HEK293T (cell line): ENCODE measurements around the gene DCAF5.

ENCODE experiments used
- CTCF ChIA-PET: fragments of 350-600 bp; formaldehyde crosslinking; extraction: SDS; loops from one replicate; lab custom pipeline; 2021; ENCODE audit warnings: antibody characterized with exemption, inconsistent platforms; lab: Yijun Ruan, JAX
- POLR2A ChIA-PET: fragments of 350-600 bp; formaldehyde crosslinking; extraction: SDS; loops from one replicate; lab custom pipeline; 2020; ENCODE audit warnings: antibody characterized with exemption, inconsistent platforms; lab: Yijun Ruan, JAX
- DNase-seq: peaks from one replicate; pipeline ENCODE4 v3.0.0; 2012; ENCODE audit warnings: mixed read lengths; ENCODE audit errors: extremely low spot score
- ARNT ChIP-seq: fragments of 450-650 bp; IDR thresholded peaks from 2 replicates; pipeline ENCODE4 v1.6.1; 2017; ENCODE audit warnings: mild to moderate bottlenecking
- BHLHE40 ChIP-seq: fragments of 450-650 bp; IDR thresholded peaks from 2 replicates; pipeline ENCODE4 v1.6.1; 2016; ENCODE audit warnings: mild to moderate bottlenecking, moderate library complexity, borderline replicate concordance
- CTBP1 ChIP-seq: fragments of 450-650 bp; IDR thresholded peaks from 2 replicates; pipeline ENCODE4 v1.6.1; 2016; ENCODE audit warnings: borderline replicate concordance
- ELF4 ChIP-seq: fragments of 450-650 bp; IDR thresholded peaks from 2 replicates; pipeline ENCODE4 v1.6.1; 2017; ENCODE audit warnings: antibody characterized with exemption
- FOXA1 ChIP-seq: fragments of 450-650 bp; IDR thresholded peaks from 2 replicates; pipeline ENCODE4 v1.6.1; 2016; ENCODE audit warnings: mild to moderate bottlenecking
- FOXK2 ChIP-seq: fragments of 450-650 bp; IDR thresholded peaks from 2 replicates; pipeline ENCODE4 v1.6.1; 2016; ENCODE audit warnings: mild to moderate bottlenecking
- FOXM1 ChIP-seq: fragments of 450-650 bp; IDR thresholded peaks from 2 replicates; pipeline ENCODE4 v1.6.1; 2017; ENCODE audit warnings: mild to moderate bottlenecking, borderline replicate concordance
- HDGF ChIP-seq: fragments of 450-650 bp; IDR thresholded peaks from 2 replicates; pipeline ENCODE4 v1.6.1; 2017; ENCODE audit warnings: antibody characterized with exemption, borderline replicate concordance
- L3MBTL2 ChIP-seq: fragments of 450-650 bp; conservative IDR thresholded peaks from 2 replicates; pipeline ENCODE4 v1.6.1; 2016; ENCODE audit warnings: mild to moderate bottlenecking
- LEF1 ChIP-seq: fragments of 450-650 bp; IDR thresholded peaks from 2 replicates; pipeline ENCODE4 v1.6.1; 2017; ENCODE audit warnings: mild to moderate bottlenecking, borderline replicate concordance
- NFRKB ChIP-seq: fragments of 450-650 bp; IDR thresholded peaks from 2 replicates; pipeline ENCODE4 v1.6.1; 2016; ENCODE audit warnings: mild to moderate bottlenecking, moderate library complexity
- SP1 ChIP-seq: fragments of 450-650 bp; IDR thresholded peaks from 2 replicates; pipeline ENCODE4 v1.6.1; 2017
- SUZ12 ChIP-seq: fragments of 450-650 bp; IDR thresholded peaks from 2 replicates; pipeline ENCODE4 v1.6.1; 2016; ENCODE audit warnings: mild to moderate bottlenecking
- TARDBP ChIP-seq: fragments of 450-650 bp; IDR thresholded peaks from 2 replicates; pipeline ENCODE4 v1.6.1; 2016
- ZNF384 ChIP-seq: fragments of 450-650 bp; IDR thresholded peaks from 2 replicates; pipeline ENCODE4 v1.6.1; 2016
- TF ChIP-seq, protein P1 (sequence below): fragments of 450-650 bp; IDR thresholded peaks from 2 replicates; pipeline ENCODE4 v1.6.1; 2016

Gene DCAF5

DNA sequence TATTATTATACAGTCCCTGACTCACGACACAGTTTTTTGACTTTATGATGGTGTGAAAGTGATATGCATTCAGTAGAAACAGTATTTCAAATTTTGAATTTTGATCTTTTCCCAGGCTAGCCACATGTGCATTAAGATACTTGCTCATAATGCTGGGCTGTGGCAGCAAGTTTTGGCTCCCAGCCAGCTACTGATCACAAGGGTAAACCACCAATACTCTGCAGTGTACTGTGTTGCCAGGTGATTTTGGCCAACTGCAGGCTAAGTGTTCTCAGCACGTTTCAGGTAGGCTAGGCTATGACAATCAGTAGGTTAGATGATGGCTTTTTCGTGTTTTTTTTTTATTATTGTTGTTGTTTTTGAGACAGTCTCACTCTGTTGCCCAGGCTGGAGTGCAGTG is 104.5 kb downstream of the DCAF5 start:
- POLR2A ChIA-PET, result no interaction called here
- DNase-seq, result no peak

DNA sequence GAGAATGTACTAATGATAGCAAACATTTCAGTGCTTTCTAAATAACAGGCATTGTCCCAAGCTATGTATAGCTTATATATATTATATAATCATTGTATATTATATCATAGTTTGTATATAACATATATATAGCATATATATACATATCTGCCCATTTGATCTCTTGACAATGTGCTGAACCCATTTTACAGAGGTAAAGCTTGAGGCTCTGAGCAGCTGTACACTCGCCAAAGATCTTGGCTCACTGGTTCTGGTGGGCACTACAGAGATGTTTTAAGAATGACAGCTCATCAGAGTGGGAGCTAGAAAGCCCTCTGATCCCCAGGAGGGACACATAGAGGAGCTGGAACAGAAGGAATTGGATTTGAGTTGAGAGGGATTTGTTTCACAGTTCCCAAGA is 105.7 kb downstream of the DCAF5 start:
- ChIA-PET POLR2A (no interaction called here), CTCF (no interaction called here)
- TF ChIP-seq HDGF, result no peak
- TF ChIP-seq NFRKB, result no peak
- no peak for DNase-seq

More for the DNA sequence above, 104.5 kb downstream of the DCAF5 start:
- TF ChIP-seq HDGF (no peak), ZNF384 (no peak), NFRKB (no peak), CTBP1 (no peak), TARDBP (no peak), FOXM1 (no peak), SUZ12 (no peak), BHLHE40 (no peak), FOXA1 (no peak)
- TF ChIP-seq, protein P1, sequence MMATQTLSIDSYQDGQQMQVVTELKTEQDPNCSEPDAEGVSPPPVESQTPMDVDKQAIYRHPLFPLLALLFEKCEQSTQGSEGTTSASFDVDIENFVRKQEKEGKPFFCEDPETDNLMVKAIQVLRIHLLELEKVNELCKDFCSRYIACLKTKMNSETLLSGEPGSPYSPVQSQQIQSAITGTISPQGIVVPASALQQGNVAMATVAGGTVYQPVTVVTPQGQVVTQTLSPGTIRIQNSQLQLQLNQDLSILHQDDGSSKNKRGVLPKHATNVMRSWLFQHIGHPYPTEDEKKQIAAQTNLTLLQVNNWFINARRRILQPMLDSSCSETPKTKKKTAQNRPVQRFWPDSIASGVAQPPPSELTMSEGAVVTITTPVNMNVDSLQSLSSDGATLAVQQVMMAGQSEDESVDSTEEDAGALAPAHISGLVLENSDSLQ, result no peak
- CTCF ChIA-PET, result interaction anchor here (0.6 to 1.3 kb wide), 3 partner anchors 99 to 253 kb away, joined by 3 to 6 read pairs (median 3); no protein-coding TSS in a partner anchor

DNA sequence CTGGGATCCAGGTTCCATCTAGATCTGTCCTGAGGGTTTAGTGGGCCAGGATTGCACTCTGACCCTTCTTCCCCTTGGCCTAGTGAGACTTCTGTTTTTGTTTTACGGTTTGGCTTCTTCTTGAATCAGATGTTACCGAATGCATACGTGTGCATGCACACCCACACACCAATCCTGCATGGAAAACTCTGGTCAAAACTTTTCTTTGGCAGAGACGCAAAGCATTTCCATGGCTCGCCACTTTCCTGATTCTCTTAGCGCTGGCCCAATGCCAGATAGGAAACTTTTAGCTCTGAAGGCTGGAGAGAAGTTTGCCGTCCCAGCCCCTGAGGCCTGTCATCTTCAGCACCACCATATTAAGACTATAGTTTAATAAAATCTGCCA is 106.5 kb downstream of the DCAF5 start:
- ChIA-PET CTCF (no interaction called here), POLR2A (no interaction called here)
- no peak for DNase-seq

DNA sequence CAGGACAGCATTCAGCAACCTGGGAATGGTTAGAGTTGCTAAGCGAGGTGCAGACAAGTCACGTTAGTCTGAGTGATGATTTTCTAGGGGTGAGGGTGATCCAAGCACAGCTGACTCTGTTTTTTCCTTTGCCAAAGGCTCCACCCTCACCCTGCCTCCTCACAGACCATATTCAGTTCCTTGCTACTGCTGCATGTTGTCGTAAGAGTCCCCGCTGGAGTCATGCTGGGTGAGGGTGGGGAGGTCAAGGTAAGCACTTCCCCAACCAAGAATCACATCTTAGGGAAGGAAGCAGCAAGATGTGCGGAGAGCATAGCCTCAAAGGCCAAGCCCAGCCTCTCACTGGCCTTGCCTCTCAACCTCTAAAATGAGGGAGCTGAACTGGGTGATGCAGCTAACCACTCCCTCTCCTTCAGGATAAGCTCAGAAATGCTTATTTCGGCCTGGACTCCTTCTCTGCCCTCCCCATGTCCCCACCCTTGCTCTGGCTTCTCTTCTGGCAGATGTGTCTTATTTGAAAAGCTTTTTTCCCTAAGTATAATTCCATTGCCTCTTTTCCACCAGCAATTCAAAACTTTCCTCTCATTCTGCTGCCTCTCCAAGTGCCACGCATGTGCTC is 107.0 kb downstream of the DCAF5 start:
- TF ChIP-seq L3MBTL2 (no peak), FOXA1 (no peak), ARNT (no peak), ELF4 (no peak), HDGF (no peak), BHLHE40 (no peak), CTBP1 (no peak), LEF1 (no peak), NFRKB (no peak), ZNF384 (no peak), SUZ12 (no peak)
- TF ChIP-seq, protein P1, result no peak
- POLR2A ChIA-PET, result no interaction called here
- no peak for DNase-seq
- CTCF ChIA-PET, result interaction anchor here (1.1 kb wide), 1 partner anchor 44 kb away, joined by 3 read pairs; no protein-coding TSS in a partner anchor

More for the DNA sequence above, 106.5 kb downstream of the DCAF5 start:
- TF ChIP-seq SUZ12, result no peak

DNA sequence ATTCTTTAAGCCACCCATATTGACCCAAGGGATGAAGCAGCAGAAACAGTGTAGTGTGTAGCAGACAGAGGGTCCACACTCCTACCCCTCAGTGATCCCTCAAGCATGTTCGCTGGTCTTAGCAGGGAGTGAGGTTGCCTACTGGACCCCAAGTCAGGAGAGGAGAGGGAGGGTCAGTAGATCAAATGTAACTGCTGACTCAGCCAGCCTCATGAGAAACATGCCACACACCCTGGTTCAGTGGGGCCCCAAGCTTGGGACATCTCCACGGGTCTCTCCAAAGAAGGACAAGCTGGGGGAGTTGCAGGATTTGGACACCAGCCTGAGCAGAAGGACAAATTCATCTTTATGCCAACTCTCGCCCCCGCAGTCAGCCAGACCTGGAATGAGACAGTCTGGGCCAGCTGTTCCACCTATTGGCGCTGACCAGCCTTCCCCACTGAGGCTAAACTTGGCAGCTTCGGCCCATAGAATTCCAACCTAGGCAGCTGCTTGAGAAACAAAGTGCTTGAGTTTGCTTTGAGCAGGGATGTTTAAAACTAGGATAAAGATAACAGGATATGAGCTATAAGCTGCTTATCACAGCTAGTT is 107.9 kb downstream of the DCAF5 start:
- CTCF ChIA-PET, result interaction anchor here (1.1 kb wide), 1 partner anchor 45 kb away, joined by 3 read pairs; no protein-coding TSS in a partner anchor
- no peak for DNase-seq
- TF ChIP-seq TARDBP, result no peak
- POLR2A ChIA-PET, result no interaction called here

DNA sequence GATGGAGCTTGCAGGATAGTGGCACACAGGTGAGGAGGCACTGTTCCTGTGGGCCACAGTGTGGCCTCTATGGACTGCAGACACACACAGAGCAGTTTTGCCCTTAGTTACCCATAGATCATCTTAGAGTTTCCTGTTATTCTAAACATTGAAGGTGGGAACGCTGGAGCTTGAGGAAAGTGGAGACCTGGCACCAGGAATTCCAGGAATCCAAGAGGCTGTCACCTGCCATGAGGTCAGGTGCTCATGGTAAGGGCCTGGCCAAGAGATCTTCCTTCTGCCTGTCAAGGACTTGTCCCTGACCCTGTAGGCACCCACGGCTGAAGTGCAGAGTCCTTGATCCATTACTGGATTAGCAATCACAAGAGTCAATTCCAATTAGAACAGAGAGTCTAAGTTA is 108.6 kb downstream of the DCAF5 start:
- no peak for DNase-seq
- CTCF ChIA-PET, result no interaction called here
- POLR2A ChIA-PET, result no interaction called here
- TF ChIP-seq CTBP1 (no peak), SUZ12 (no peak), ARNT (no peak), ZNF384 (no peak), HDGF (no peak), FOXA1 (no peak), L3MBTL2 (no peak), ELF4 (no peak), BHLHE40 (no peak)
- TF ChIP-seq, protein P1, result no peak

DNA sequence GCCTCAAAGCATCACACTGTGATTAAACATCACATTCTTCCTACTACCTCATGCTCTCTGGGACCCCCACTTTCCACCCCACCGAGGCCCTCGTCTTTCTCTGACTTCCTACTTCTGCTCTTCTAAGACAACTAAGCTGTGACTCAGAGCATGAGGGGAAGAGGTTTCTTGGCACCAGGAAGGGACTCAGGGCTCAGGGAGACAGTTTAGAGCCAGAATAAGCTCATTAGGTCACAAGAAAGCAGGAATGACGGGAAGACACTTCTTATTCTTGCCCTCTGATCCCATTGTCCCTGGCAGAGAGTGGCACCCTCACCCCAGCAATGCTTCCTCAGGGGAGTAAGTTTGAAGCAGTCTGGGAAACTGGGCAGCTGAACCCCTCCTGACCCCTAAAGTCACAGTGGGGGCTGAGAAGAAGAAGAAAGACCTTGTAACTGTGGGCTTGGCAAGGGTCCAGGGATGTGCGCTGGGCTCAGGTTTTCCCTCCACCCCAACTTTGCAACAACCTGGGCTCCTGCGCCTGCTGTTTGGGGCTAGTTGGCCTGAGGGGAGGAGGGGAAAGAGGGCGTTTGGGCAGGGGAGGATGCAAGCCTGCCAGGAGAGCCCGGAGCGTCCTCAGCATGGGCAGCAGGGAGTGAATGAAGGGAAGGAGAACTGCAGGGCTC is 109.2 kb downstream of the DCAF5 start:
- ChIA-PET POLR2A (interaction anchor here (0.6 kb wide), 1 partner anchor 1249 kb away, joined by 3 read pairs; no protein-coding TSS in a partner anchor), CTCF (interaction anchor here (1.1 kb wide), 1 partner anchor 131 kb away, joined by 3 read pairs; no protein-coding TSS in a partner anchor)
- no peak for TF ChIP-seq ZNF384
- TF ChIP-seq LEF1, result no peak
- TF ChIP-seq FOXA1, result no peak
- no peak for TF ChIP-seq SP1
- TF ChIP-seq CTBP1, result no peak
- no peak for TF ChIP-seq ELF4
- TF ChIP-seq TARDBP, result no peak
- no peak for TF ChIP-seq BHLHE40
- no peak for TF ChIP-seq FOXM1
- no peak for TF ChIP-seq FOXK2
- TF ChIP-seq NFRKB, result no peak
- TF ChIP-seq SUZ12, result no peak
- no peak for TF ChIP-seq HDGF
- TF ChIP-seq, protein P1, result no peak
- no peak for TF ChIP-seq ARNT
- TF ChIP-seq L3MBTL2, result no peak
- no peak for DNase-seq
